Muscle layer of duodenum (tissue), 2 donors: ENCODE data around the gene HYAL3.
"Not testable (repeated sequence)": the region's sequence is repeated elsewhere in the genome, so short reads cannot be mapped to it uniquely, and the experiment has no call there.

Source experiments
- H3K27ac ChIP-seq: one replicate; pipeline ENCODE4 v1.7.0; 2013; ENCODE audit warnings: mild to moderate bottlenecking, low read length
- H3K27me3 ChIP-seq: one replicate; pipeline ENCODE4 v1.7.0; 2013; ENCODE audit warnings: low read depth, mild to moderate bottlenecking, control low read depth, low read length
- H3K36me3 ChIP-seq, 2 donors: one replicate each; pipeline ENCODE4 v1.7.0; 2013; ENCODE audit warnings: low read length in 2 of 2, control low read depth in 1 of 2, mild to moderate bottlenecking in 1 of 2; ENCODE audit not compliant: insufficient read depth in 2 of 2, control insufficient read depth in 1 of 2
- H3K4me1 ChIP-seq, 2 donors: one replicate each; pipeline ENCODE4 v1.7.0; 2013; ENCODE audit warnings: low read length in 2 of 2, mild to moderate bottlenecking in 2 of 2, control low read depth in 1 of 2, moderate library complexity in 1 of 2; ENCODE audit not compliant: insufficient read depth in 2 of 2, control insufficient read depth in 1 of 2
- H3K4me3 ChIP-seq, 2 donors: one replicate each; pipeline ENCODE4 v1.7.0; 2013; ENCODE audit warnings: low read length in 2 of 2, low read depth in 1 of 2, mild to moderate bottlenecking in 1 of 2
- H3K9me3 ChIP-seq, 2 donors: one replicate each; pipeline ENCODE4 v1.7.0; 2013; ENCODE audit warnings: low read length in 2 of 2, control low read depth in 1 of 2, mild to moderate bottlenecking in 1 of 2; ENCODE audit not compliant: control insufficient read depth in 1 of 2
- donor health status: healthy.

The HYAL3 gene

GRCh38 chr3:50319894-50320625, 20.9 kb upstream of the HYAL3 start:
- peaks cover 16 to 17% of the 10 kb centered on the region in 2 donors for H3K36me3 ChIP-seq
- no peaks in the 10 kb centered on the region for H3K9me3 ChIP-seq
- H3K4me1 ChIP-seq, result peaks cover 23 to 65% of the 10 kb centered on the region in 2 donors
- H3K27me3 ChIP-seq, result no peaks in the 10 kb centered on the region
- H3K27ac ChIP-seq, result peak overlapping the region; percentile 91
- peak overlapping the region; percentile 87 to 95 for H3K4me3 ChIP-seq

DNA sequence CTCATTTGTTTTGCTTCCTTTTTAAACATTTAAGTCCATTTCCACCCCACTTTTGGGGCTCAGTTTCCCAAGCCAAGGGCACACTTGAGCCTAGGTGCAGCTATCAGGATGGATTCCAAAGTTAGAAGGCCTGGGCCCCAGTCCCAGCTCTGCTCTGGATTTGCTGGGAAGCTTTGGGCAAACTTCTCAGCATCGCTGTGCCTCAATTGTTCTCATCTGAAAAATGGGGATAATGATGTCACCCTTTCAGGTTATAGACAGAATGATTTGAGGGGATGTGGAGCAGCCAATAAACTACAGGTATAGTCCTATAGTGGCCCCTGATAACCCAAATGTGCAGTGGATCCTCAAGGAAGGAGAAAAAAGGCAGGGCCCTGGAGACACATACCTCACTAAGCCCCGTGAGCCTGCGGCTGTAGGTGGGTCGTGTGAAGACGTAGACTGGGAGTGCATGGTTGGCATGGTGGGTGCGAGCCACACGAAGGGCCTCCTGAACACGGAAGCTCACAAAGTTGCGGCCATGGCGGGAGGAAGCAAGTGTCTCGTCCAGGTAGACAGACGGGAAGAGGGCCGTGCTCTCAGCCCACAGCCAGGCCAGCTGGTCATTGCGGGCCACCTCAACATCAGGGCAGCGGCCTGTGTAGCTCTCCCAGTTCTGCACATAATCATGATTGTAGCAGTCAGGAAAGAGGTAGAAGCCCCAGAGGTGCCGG, 20.1 kb upstream of the HYAL3 start:
- Histone ChIP-seq H3K9me3 (no peaks in the 10 kb centered on the region), H3K4me1 (peaks cover 21 to 58% of the 10 kb centered on the region in 2 donors), H3K27me3 (no peaks in the 10 kb centered on the region), H3K4me3 (peak overlapping the region; percentile 30 to 87), H3K27ac (no peak overlapping the region), H3K36me3 (peaks cover 14 to 17% of the 10 kb centered on the region in 2 donors)

- peaks cover 14 to 17% of the 10 kb centered on the region in 2 donors for H3K36me3 ChIP-seq
- H3K27ac ChIP-seq, result no peak overlapping the region
- peak overlapping the region; percentile 30 to 87 for H3K4me3 ChIP-seq
- no peaks in the 10 kb centered on the region for H3K27me3 ChIP-seq
- no peaks in the 10 kb centered on the region for H3K9me3 ChIP-seq
- H3K4me1 ChIP-seq, result peaks cover 19 to 51% of the 10 kb centered on the region in 2 donors
These were observed 19.4 kb upstream of the HYAL3 start for GRCh38 chr3:50318615-50319014.

- H3K27me3 ChIP-seq, result no peaks in the 10 kb centered on the region
- H3K36me3 ChIP-seq, result peaks cover 14 to 17% of the 10 kb centered on the region in 2 donors
- H3K9me3 ChIP-seq, result no peaks in the 10 kb centered on the region
- no peak overlapping the region for H3K27ac ChIP-seq
- peak overlapping the region; percentile 30 to 87 for H3K4me3 ChIP-seq
- peaks cover 19 to 50% of the 10 kb centered on the region in 2 donors for H3K4me1 ChIP-seq
These were observed 19.0 kb upstream of the HYAL3 start for GRCh38 chr3:50318163-50318562.

DNA sequence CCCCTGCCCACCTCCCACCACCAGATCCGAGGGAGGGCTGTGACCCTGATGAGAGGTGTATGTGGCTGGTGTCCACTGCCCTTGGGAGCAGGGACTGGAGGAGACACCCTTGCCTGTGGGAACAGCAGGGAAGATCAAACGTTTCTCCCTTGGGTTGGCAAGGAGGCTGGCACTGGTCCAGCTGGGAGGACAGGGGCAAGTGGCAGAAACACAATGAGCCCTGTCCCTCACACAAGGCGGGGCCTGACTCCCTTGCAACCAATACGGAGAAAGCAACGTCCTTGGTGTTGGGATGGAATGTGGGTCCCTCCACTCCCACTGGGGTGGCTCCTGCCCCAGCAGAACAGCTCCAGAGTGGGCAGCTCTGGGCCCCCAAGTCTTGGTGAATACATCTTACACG, 18.1 kb upstream of the HYAL3 start:
- Histone ChIP-seq H3K36me3 (peaks cover 14 to 17% of the 10 kb centered on the region in 2 donors), H3K4me1 (peaks cover 19 to 43% of the 10 kb centered on the region in 2 donors), H3K4me3 (no peak overlapping the region), H3K27me3 (no peaks in the 10 kb centered on the region), H3K27ac (peak overlapping the region; percentile 67), H3K9me3 (no peaks in the 10 kb centered on the region)

GRCh38 chr3:50316657-50317242, 17.5 kb upstream of the HYAL3 start:
- Histone ChIP-seq H3K4me3 (no peak overlapping the region), H3K36me3 (peaks cover 14 to 17% of the 10 kb centered on the region in 2 donors), H3K4me1 (peaks cover 19 to 37% of the 10 kb centered on the region in 2 donors), H3K27ac (peak overlapping the region; percentile 67), H3K9me3 (no peaks in the 10 kb centered on the region), H3K27me3 (no peaks in the 10 kb centered on the region)

- H3K4me3 ChIP-seq, result no peak overlapping the region
- peaks cover 12 to 28% of the 10 kb centered on the region in 2 donors for H3K4me1 ChIP-seq
- H3K27ac ChIP-seq, result no peak overlapping the region
- peaks cover 14 to 15% of the 10 kb centered on the region in 2 donors for H3K36me3 ChIP-seq
- no peaks in the 10 kb centered on the region for H3K27me3 ChIP-seq
- no peaks in the 10 kb centered on the region for H3K9me3 ChIP-seq
These were observed 15.6 kb upstream of the HYAL3 start for GRCh38 chr3:50314816-50315215.

DNA sequence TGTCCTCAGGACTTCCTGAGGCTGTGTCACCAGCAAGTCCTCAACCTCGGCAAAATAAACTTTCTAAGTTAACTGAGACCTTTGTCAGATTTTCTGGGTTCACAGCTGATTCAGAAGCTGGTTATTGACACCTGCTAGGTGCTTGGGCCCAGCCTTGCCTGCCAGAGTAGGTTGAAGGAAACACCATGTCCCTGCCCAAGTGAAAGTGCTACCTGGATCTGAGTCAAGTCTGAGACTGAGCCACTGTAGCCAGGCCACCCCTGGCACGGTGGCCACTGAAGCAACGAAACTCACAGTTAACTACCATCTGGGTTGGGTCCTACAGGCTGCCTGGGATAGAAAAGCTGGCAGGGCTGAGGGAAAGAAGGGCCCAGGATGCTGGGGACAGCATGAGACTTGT, 15.1 kb upstream of the HYAL3 start:
- Histone ChIP-seq H3K27me3 (no peaks in the 10 kb centered on the region), H3K4me1 (peaks cover 12 to 23% of the 10 kb centered on the region in 2 donors), H3K4me3 (no peak overlapping the region), H3K36me3 (peaks cover 13 to 14% of the 10 kb centered on the region in 2 donors), H3K27ac (no peak overlapping the region), H3K9me3 (no peaks in the 10 kb centered on the region)

DNA sequence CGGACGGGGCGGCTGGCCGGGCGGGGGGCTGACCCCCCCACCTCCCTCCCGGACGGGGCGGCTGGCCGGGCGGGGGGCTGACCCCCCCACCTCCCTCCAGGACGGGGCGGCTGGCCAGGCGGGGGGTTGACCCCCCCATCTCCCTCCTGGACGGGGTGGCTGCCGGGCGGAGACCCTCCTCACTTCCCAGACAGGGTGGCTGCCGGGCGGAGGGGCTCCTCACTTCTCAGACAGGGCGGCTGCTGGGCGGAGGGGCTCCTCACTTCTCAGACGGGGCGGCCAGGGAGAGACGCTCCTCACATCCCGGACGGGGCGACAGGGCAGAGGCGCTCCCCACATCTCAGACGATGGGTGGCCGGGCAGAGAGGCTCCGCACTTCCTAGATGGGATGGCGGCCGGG, 12.8 kb upstream of the HYAL3 start:
- H3K9me3 ChIP-seq, H3K27ac ChIP-seq, H3K4me3 ChIP-seq, H3K27me3 ChIP-seq, H3K4me1 ChIP-seq, H3K36me3 ChIP-seq: not testable (repeated sequence)

DNA sequence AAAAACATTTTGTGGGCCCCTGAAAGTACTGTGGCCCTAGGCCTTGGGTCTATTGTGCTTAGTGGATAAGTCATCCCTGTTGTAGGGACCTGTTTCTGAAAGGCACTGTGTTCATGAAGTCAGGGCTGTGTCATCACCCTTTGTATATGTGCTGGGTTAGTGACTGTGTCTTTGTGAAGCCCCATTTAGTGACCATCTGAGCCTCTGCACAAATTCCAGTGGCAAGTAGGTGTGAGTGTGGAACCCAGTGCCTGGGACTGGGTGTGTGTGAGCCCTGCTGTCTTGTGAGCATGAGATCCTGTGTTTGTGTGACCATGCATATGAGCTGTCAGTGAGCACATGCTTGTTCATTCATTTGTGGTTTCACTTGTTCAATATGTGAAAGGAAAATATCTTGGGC, 5.4 kb upstream of the HYAL3 start:
- no peaks in the 10 kb centered on the region for H3K9me3 ChIP-seq
- H3K36me3 ChIP-seq, result no peaks in the 10 kb centered on the region
- no peak overlapping the region for H3K27ac ChIP-seq
- H3K4me1 ChIP-seq, result peaks cover 11 to 16% of the 10 kb centered on the region in 2 donors
- no peak overlapping the region for H3K4me3 ChIP-seq
- H3K27me3 ChIP-seq, result no peaks in the 10 kb centered on the region

- H3K27me3 ChIP-seq, result no peaks in the 10 kb centered on the region
- H3K4me1 ChIP-seq, result peaks cover 16 to 22% of the 10 kb centered on the region in 2 donors
- H3K27ac ChIP-seq, result peak within 1 kb of the TSS; percentile 56
- no peaks in the 10 kb centered on the region for H3K9me3 ChIP-seq
- peak within 1 kb of the TSS in 1 of 2 donors; percentile 16 for H3K4me3 ChIP-seq
- H3K36me3 ChIP-seq, result no peaks in the 10 kb centered on the region
These were observed 4.0 kb upstream of the HYAL3 start, which contains the start of gene HYAL1 for GRCh38 chr3:50303013-50303815. Gene HYAL1 (minus strand): TSS chr3:50303574. CDS start chr3:50302956, 618 bp downstream.
